Prostate gland (tissue), 2 donors: ENCODE measurements around the gene TNXB.
"Not testable (repeated sequence)": the region's sequence is repeated elsewhere in the genome, so short reads cannot be mapped to it uniquely, and the experiment has no call there.

ENCODE experiments used
- CTCF ChIP-seq, 4 experiments: fragments of 200-600 bp in 2 of 4; fragments of 450-650 bp in 2 of 4; sonication (generic) in 2 of 4; IDR thresholded peaks; 1 replicate in 3 of 4; 2 replicates in 1 of 4; pipeline ENCODE4 v1.5.1; 2016 to 2019; ENCODE audit warnings: antibody characterized with exemption in 4 of 4, mild to moderate bottlenecking in 2 of 4, moderate library complexity in 2 of 4
- POLR2A ChIP-seq: fragments of 450-650 bp; IDR thresholded peaks from one replicate; pipeline ENCODE4 v1.6.1; 2016; ENCODE audit warnings: antibody characterized with exemption, mild to moderate bottlenecking
- POLR2AphosphoS5 ChIP-seq: sonication (generic); formaldehyde crosslinking; IDR thresholded peaks from one replicate; pipeline ENCODE4 v1.6.1; 2017; ENCODE audit warnings: antibody characterized with exemption

- not testable (repeated sequence) for TF ChIP-seq CTCF (IDR thresholded peaks at IDR 0.05); POLR2A; POLR2AphosphoS5
Observed at GRCh38 chr6:32067521-32067920, 41.6 kb downstream of the TNXB start.
